GM18507 (cell line): ENCODE results near the gene CXCR6.

ENCODE experiments used
- DNase-seq: peaks from one replicate; pipeline ENCODE4 v3.0.0; 2011; ENCODE audit warnings: low read depth; ENCODE audit not compliant: insufficient read length; ENCODE audit errors: extremely low spot score
- FAIRE-seq: peaks from 2 replicates; lab custom pipeline; 2011; peaks lifted over from hg19 to GRCh38; lab: Jason Lieb, UNC

The CXCR6 gene

GRCh38 chr3:45943207-45943846 lies at the start of gene CXCR6:
Gene CXCR6, plus strand, starts transcription at chr3:45943464. Its CDS starts 3,018 bp downstream, at chr3:45946482.
- no peak for DNase-seq
- no peak for FAIRE-seq

DNA sequence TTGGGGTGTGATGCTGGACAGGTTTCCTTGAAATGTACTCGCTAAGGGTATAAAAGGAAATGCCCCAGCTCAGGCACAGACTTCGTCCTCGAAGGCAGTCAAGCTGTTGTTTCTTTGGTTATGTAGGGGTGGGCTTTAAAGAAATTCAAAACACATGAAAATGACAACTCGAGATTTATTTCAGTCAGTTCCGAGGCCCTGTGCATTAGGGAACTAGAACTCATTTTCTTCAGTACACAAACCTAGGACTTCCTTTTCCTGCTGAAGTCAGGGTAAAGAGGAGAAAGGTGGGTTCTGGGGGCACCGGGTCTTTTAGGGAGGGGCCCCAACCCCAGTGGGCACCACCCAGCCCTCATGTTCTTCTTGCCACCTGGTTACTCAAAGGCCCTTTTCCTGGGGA lies 49.2 kb upstream of the CXCR6 start:
- FAIRE-seq = no peak
- no peak for DNase-seq

GRCh38 chr3:45895686-45896468 lies 47.4 kb upstream of the CXCR6 start:
- FAIRE-seq (no peak), DNase-seq (no peak)

- FAIRE-seq (no peak), DNase-seq (no peak)
These were observed 46.3 kb upstream of the CXCR6 start for GRCh38 chr3:45896956-45897355.

- peak; percentile 33 for FAIRE-seq
- DNase-seq = no peak
These were observed 38.3 kb upstream of the CXCR6 start for GRCh38 chr3:45904931-45905330.

- FAIRE-seq = no peak
- DNase-seq = no peak
These were observed 37.5 kb upstream of the CXCR6 start for GRCh38 chr3:45905755-45906154.

DNA sequence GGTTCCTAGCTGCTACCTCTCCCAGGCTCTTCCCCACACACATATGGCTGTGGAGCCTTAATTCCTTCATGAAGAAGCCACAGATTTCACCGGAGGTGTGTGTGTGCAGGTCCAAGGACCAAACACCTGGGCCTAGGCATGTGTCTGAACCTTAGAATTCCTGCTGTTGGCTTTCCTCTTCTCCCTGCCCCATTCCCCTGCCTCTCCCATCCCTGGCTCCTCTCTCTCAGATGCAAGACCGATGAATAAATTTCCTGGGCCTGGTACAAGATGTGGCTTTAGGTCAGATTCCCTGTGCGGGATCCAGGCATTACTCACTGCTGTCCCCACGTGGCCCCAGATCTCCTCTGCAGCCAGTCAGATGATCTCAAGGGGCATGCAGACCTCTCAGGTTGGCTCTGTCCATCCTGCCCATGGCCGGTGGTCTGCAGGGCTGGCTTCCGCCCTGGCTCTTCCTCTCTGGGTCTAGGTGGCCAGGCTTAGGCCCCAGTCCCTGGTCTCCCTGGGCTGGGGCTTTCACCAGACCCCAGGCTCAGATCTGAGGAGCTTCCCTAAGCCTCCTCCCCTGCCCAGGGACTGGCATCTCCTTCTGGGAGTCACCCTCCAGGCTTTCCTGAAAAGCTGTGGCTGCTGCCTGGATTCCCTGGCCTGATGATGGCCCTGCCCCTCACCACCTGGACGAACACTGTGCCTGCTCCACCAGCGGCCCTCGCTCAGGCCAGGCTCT lies 36.4 kb upstream of the CXCR6 start:
- FAIRE-seq = no peak
- no peak for DNase-seq

GRCh38 chr3:45907769-45908705 lies 35.2 kb upstream of the CXCR6 start:
- DNase-seq = no peak
- FAIRE-seq = no peak

DNA sequence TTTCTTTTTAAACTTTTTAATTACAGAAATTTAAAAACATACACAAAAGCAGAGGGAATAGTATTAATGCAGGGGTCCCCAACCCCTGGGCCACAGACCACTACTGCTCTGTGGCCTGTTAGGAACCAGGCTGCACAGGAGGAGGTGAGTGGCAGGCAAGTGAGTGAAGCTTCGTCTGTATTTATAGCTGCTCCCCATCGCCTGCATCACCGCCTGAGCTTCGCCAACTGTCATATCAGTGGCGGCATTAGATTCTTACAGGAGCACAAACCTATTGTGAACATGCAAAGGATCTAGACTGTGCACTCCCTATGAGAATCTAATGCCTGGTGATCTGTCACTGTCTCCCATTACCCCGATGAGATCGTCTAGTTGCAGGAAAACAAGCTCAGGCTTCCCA lies 34.5 kb upstream of the CXCR6 start:
- DNase-seq (no peak), FAIRE-seq (no peak)

DNA sequence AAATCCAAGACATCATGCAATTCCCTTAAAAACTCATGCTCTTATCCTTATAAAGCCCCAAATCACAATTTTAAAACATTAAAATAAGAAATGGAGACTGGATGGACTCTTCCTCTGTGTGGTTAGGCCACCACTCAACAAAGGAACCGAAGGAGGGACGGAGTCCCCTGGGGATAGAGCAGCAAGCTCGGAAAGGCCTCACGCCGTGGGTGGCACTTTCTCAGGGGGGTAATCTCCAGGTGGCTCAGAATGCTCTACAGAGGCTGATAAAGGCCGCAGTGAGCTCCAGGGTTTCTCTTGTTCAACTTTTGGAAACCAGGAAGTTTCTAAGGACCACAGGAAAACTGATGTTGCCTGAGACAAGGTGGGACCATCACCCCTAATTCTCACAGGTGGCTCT lies 33.7 kb upstream of the CXCR6 start:
- no peak for FAIRE-seq

GRCh38 chr3:45910892-45911291 lies 32.4 kb upstream of the CXCR6 start:
- FAIRE-seq = no peak
- no peak for DNase-seq

More for the DNA sequence above, 33.7 kb upstream of the CXCR6 start:
- DNase-seq = no peak

GRCh38 chr3:45911511-45912226 lies 31.6 kb upstream of the CXCR6 start:
- DNase-seq = no peak
- FAIRE-seq = no peak

- no peak for FAIRE-seq
These were observed 30.8 kb upstream of the CXCR6 start for GRCh38 chr3:45912435-45912834.

GRCh38 chr3:45914362-45915058 lies 28.8 kb upstream of the CXCR6 start:
- FAIRE-seq (no peak), DNase-seq (no peak)

More at GRCh38 chr3:45912435-45912834, 30.8 kb upstream of the CXCR6 start:
- no peak for DNase-seq

DNA sequence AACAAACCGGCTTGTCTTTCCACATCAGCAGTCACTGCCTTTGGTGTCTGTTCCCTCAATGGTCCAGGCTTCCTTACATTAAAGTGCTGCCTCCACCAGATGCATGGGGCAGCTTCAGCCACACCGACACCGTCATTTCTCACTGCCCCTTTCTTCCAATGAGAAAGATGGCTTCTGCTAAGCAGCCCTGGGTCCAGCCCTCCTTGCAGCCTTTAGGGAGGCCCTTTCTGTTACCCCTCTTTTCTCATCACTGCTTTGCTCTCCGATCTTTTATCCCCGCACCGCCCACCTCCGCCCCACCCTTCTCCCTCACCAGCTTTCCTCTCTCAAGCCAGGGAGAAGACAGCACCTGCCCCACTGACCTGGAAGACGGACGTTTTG lies 28.2 kb upstream of the CXCR6 start:
- no peak for FAIRE-seq

GRCh38 chr3:45915518-45916231 lies 27.6 kb upstream of the CXCR6 start:
- FAIRE-seq (peak; percentile 99), DNase-seq (peak; percentile 85)

More for the DNA sequence above, 28.2 kb upstream of the CXCR6 start:
- DNase-seq = no peak

DNA sequence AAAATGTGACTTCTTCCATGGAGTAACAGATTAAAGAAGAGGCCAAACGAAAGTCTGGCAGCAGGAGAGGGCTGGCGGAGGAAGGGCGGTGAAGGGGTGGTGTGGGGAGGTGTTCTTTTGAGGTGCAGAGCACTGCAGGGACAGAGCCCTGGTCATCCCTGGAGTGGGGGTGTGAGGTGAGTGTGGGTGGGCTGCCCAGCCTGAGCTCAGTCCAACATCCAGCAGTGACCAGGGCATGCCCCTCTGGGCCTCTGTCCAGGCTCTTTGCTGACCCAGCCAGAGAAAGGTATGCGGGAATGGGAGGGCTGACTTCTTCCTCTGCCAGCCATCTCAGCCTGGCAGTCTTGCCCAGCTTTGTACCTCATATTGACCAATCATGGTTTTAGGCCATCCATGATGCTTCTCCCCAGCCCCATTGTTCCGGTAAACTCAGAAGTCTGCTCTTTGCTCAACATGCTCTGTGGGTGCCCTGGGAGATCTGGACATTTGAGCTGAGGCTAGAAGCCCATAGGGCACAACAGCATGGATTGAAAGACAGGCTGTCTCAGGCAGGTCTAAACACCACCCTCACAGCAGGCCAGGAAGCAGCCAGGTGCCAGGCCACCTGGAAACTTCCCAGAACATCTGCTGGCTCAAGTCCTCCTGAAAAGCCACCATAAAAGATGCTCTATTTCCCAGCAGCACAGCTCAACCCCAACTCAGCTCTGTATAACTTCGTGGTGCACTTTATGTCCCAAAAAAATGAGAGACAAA lies 25.9 kb upstream of the CXCR6 start:
- DNase-seq (no peak), FAIRE-seq (no peak)
